ENCODE measurements around the gene DSC2.
"Not testable (repeated sequence)": the region's sequence is repeated elsewhere in the genome, so short reads cannot be mapped to it uniquely, and the experiment has no call there.

Gene DSC2

GRCh38 chr18:31102025-31102684 lies at the start of gene DSC2:
DSC2 (minus strand) TSS chr18:31102421; CDS start chr18:31101971, 450 bp downstream.
- no peaks in the 10 kb centered on the region for H3K27me3 ChIP-seq (ENCODE audit: control insufficient read depth in 2 of 2, insufficient read depth in 2 of 2, low read length in 2 of 2)
- peak within 1 kb of the TSS; percentile 96 to 99 for H3K27ac ChIP-seq (ENCODE audit: low read depth in 2 of 2, low read length in 2 of 2)
- H3K9ac ChIP-seq (ENCODE audit: low read depth in 1 of 2, low read length in 2 of 2), result peak within 1 kb of the TSS; percentile 75 to 99
- H3K4me3 ChIP-seq (ENCODE audit: low read length in 2 of 2), result peak within 1 kb of the TSS; percentile 73 to 78
- no peaks in the 10 kb centered on the region for H3K36me3 ChIP-seq (ENCODE audit: control insufficient read depth in 2 of 2, insufficient read depth in 2 of 2, low read length in 2 of 2)
- H3K4me1 ChIP-seq (ENCODE audit: control insufficient read depth in 2 of 2, insufficient read depth in 2 of 2, low read length in 2 of 2), result peaks cover 3 to 24% of the 10 kb centered on the region in 2 donors
- H3K9me3 ChIP-seq (ENCODE audit: control insufficient read depth in 2 of 2, low read length in 2 of 2), result no peaks in the 10 kb centered on the region

GRCh38 chr18:31149351-31149750 lies 47.1 kb upstream of the DSC2 start:
- no peak overlapping the region for H3K27ac ChIP-seq (ENCODE audit: low read depth in 2 of 2, low read length in 2 of 2)
- no peaks in the 10 kb centered on the region for H3K4me1 ChIP-seq (ENCODE audit: control insufficient read depth in 2 of 2, insufficient read depth in 2 of 2, low read length in 2 of 2)
- H3K9ac ChIP-seq (ENCODE audit: low read depth in 1 of 2, low read length in 2 of 2), result no peak overlapping the region
- no peak overlapping the region for H3K4me3 ChIP-seq (ENCODE audit: low read length in 2 of 2)
- H3K9me3 ChIP-seq (ENCODE audit: control insufficient read depth in 2 of 2, low read length in 2 of 2), result no peaks in the 10 kb centered on the region
- H3K36me3 ChIP-seq (ENCODE audit: control insufficient read depth in 2 of 2, insufficient read depth in 2 of 2, low read length in 2 of 2), result no peaks in the 10 kb centered on the region
- H3K27me3 ChIP-seq (ENCODE audit: control insufficient read depth in 2 of 2, insufficient read depth in 2 of 2, low read length in 2 of 2), result no peaks in the 10 kb centered on the region

GRCh38 chr18:31148600-31148999 lies 46.4 kb upstream of the DSC2 start:
- no peaks in the 10 kb centered on the region for H3K9me3 ChIP-seq (ENCODE audit: control insufficient read depth in 2 of 2, low read length in 2 of 2)
- no peaks in the 10 kb centered on the region for H3K36me3 ChIP-seq (ENCODE audit: control insufficient read depth in 2 of 2, insufficient read depth in 2 of 2, low read length in 2 of 2)
- H3K4me3 ChIP-seq (ENCODE audit: low read length in 2 of 2), result no peak overlapping the region
- no peak overlapping the region for H3K9ac ChIP-seq (ENCODE audit: low read depth in 1 of 2, low read length in 2 of 2)
- H3K27me3 ChIP-seq (ENCODE audit: control insufficient read depth in 2 of 2, insufficient read depth in 2 of 2, low read length in 2 of 2), result no peaks in the 10 kb centered on the region
- H3K27ac ChIP-seq (ENCODE audit: low read depth in 2 of 2, low read length in 2 of 2), result no peak overlapping the region
- H3K4me1 ChIP-seq (ENCODE audit: control insufficient read depth in 2 of 2, insufficient read depth in 2 of 2, low read length in 2 of 2), result no peaks in the 10 kb centered on the region

- no peak overlapping the region for H3K4me3 ChIP-seq (ENCODE audit: low read length in 2 of 2)
- H3K27me3 ChIP-seq (ENCODE audit: control insufficient read depth in 2 of 2, insufficient read depth in 2 of 2, low read length in 2 of 2), result no peaks in the 10 kb centered on the region
- H3K4me1 ChIP-seq (ENCODE audit: control insufficient read depth in 2 of 2, insufficient read depth in 2 of 2, low read length in 2 of 2), result no peaks in the 10 kb centered on the region
- H3K9me3 ChIP-seq (ENCODE audit: control insufficient read depth in 2 of 2, low read length in 2 of 2), result no peaks in the 10 kb centered on the region
- no peak overlapping the region for H3K9ac ChIP-seq (ENCODE audit: low read depth in 1 of 2, low read length in 2 of 2)
- no peaks in the 10 kb centered on the region for H3K36me3 ChIP-seq (ENCODE audit: control insufficient read depth in 2 of 2, insufficient read depth in 2 of 2, low read length in 2 of 2)
- no peak overlapping the region for H3K27ac ChIP-seq (ENCODE audit: low read depth in 2 of 2, low read length in 2 of 2)
Measured at GRCh38 chr18:31146809-31147208, 44.6 kb upstream of the DSC2 start.

GRCh38 chr18:31143025-31143424 lies 40.8 kb upstream of the DSC2 start:
- Histone ChIP-seq H3K4me1 (ENCODE audit: control insufficient read depth in 2 of 2, insufficient read depth in 2 of 2, low read length in 2 of 2) (no peaks in the 10 kb centered on the region), H3K27ac (ENCODE audit: low read depth in 2 of 2, low read length in 2 of 2) (no peak overlapping the region), H3K9me3 (ENCODE audit: control insufficient read depth in 2 of 2, low read length in 2 of 2) (no peaks in the 10 kb centered on the region), H3K9ac (ENCODE audit: low read depth in 1 of 2, low read length in 2 of 2) (no peak overlapping the region), H3K27me3 (ENCODE audit: control insufficient read depth in 2 of 2, insufficient read depth in 2 of 2, low read length in 2 of 2) (no peaks in the 10 kb centered on the region), H3K4me3 (ENCODE audit: low read length in 2 of 2) (no peak overlapping the region), H3K36me3 (ENCODE audit: control insufficient read depth in 2 of 2, insufficient read depth in 2 of 2, low read length in 2 of 2) (no peaks in the 10 kb centered on the region)

GRCh38 chr18:31138709-31139108 lies 36.5 kb upstream of the DSC2 start:
- H3K27ac ChIP-seq (ENCODE audit: low read depth in 2 of 2, low read length in 2 of 2), result no peak overlapping the region
- H3K4me3 ChIP-seq (ENCODE audit: low read length in 2 of 2), result no peak overlapping the region

GRCh38 chr18:31134988-31135529 lies 32.8 kb upstream of the DSC2 start:
- no peaks in the 10 kb centered on the region for H3K27me3 ChIP-seq (ENCODE audit: control insufficient read depth in 2 of 2, insufficient read depth in 2 of 2, low read length in 2 of 2)
- H3K9me3 ChIP-seq (ENCODE audit: control insufficient read depth in 2 of 2, low read length in 2 of 2), result no peaks in the 10 kb centered on the region
- H3K4me3 ChIP-seq (ENCODE audit: low read length in 2 of 2), result no peak overlapping the region
- H3K9ac ChIP-seq (ENCODE audit: low read depth in 1 of 2, low read length in 2 of 2), result no peak overlapping the region
- H3K27ac ChIP-seq (ENCODE audit: low read depth in 2 of 2, low read length in 2 of 2), result no peak overlapping the region
- no peaks in the 10 kb centered on the region for H3K36me3 ChIP-seq (ENCODE audit: control insufficient read depth in 2 of 2, insufficient read depth in 2 of 2, low read length in 2 of 2)
- no peaks in the 10 kb centered on the region for H3K4me1 ChIP-seq (ENCODE audit: control insufficient read depth in 2 of 2, insufficient read depth in 2 of 2, low read length in 2 of 2)

More at GRCh38 chr18:31138709-31139108, 36.5 kb upstream of the DSC2 start:
- Histone ChIP-seq H3K36me3 (ENCODE audit: control insufficient read depth in 2 of 2, insufficient read depth in 2 of 2, low read length in 2 of 2) (no peaks in the 10 kb centered on the region), H3K4me1 (ENCODE audit: control insufficient read depth in 2 of 2, insufficient read depth in 2 of 2, low read length in 2 of 2) (no peaks in the 10 kb centered on the region), H3K9me3 (ENCODE audit: control insufficient read depth in 2 of 2, low read length in 2 of 2) (no peaks in the 10 kb centered on the region), H3K27me3 (ENCODE audit: control insufficient read depth in 2 of 2, insufficient read depth in 2 of 2, low read length in 2 of 2) (no peaks in the 10 kb centered on the region), H3K9ac (ENCODE audit: low read depth in 1 of 2, low read length in 2 of 2) (no peak overlapping the region)

- H3K36me3 ChIP-seq (ENCODE audit: control insufficient read depth in 2 of 2, insufficient read depth in 2 of 2, low read length in 2 of 2), result no peaks in the 10 kb centered on the region
- no peak overlapping the region for H3K9ac ChIP-seq (ENCODE audit: low read depth in 1 of 2, low read length in 2 of 2)
- no peak overlapping the region for H3K4me3 ChIP-seq (ENCODE audit: low read length in 2 of 2)
- no peaks in the 10 kb centered on the region for H3K4me1 ChIP-seq (ENCODE audit: control insufficient read depth in 2 of 2, insufficient read depth in 2 of 2, low read length in 2 of 2)
- H3K27me3 ChIP-seq (ENCODE audit: control insufficient read depth in 2 of 2, insufficient read depth in 2 of 2, low read length in 2 of 2), result no peaks in the 10 kb centered on the region
- no peak overlapping the region for H3K27ac ChIP-seq (ENCODE audit: low read depth in 2 of 2, low read length in 2 of 2)
- H3K9me3 ChIP-seq (ENCODE audit: control insufficient read depth in 2 of 2, low read length in 2 of 2), result no peaks in the 10 kb centered on the region
Measured at GRCh38 chr18:31129398-31130115, 27.3 kb upstream of the DSC2 start.

- H3K9ac ChIP-seq (ENCODE audit: low read depth in 1 of 2, low read length in 2 of 2), result no peak overlapping the region
- no peaks in the 10 kb centered on the region for H3K4me1 ChIP-seq (ENCODE audit: control insufficient read depth in 2 of 2, insufficient read depth in 2 of 2, low read length in 2 of 2)
- H3K4me3 ChIP-seq (ENCODE audit: low read length in 2 of 2), result no peak overlapping the region
- no peak overlapping the region for H3K27ac ChIP-seq (ENCODE audit: low read depth in 2 of 2, low read length in 2 of 2)
- no peaks in the 10 kb centered on the region for H3K9me3 ChIP-seq (ENCODE audit: control insufficient read depth in 2 of 2, low read length in 2 of 2)
- H3K36me3 ChIP-seq (ENCODE audit: control insufficient read depth in 2 of 2, insufficient read depth in 2 of 2, low read length in 2 of 2), result no peaks in the 10 kb centered on the region
- H3K27me3 ChIP-seq (ENCODE audit: control insufficient read depth in 2 of 2, insufficient read depth in 2 of 2, low read length in 2 of 2), result no peaks in the 10 kb centered on the region
Measured at GRCh38 chr18:31125878-31126277, 23.7 kb upstream of the DSC2 start.

GRCh38 chr18:31123125-31123524 lies 20.9 kb upstream of the DSC2 start:
- H3K9me3 ChIP-seq (ENCODE audit: control insufficient read depth in 2 of 2, low read length in 2 of 2); H3K27me3 ChIP-seq (ENCODE audit: control insufficient read depth in 2 of 2, insufficient read depth in 2 of 2, low read length in 2 of 2); H3K27ac ChIP-seq (ENCODE audit: low read depth in 2 of 2, low read length in 2 of 2); H3K9ac ChIP-seq (ENCODE audit: low read depth in 1 of 2, low read length in 2 of 2); H3K4me1 ChIP-seq (ENCODE audit: control insufficient read depth in 2 of 2, insufficient read depth in 2 of 2, low read length in 2 of 2); H3K36me3 ChIP-seq (ENCODE audit: control insufficient read depth in 2 of 2, insufficient read depth in 2 of 2, low read length in 2 of 2); H3K4me3 ChIP-seq (ENCODE audit: low read length in 2 of 2): not testable (repeated sequence)

All from mucosa of rectum (tissue), 2 donors.